OCI-LY7 (cell line): ENCODE data around the gene DHX57. TPM values are rescaled to one million over a fixed set of nuclear protein-coding genes. Genes with fewer than 3 reads are reported as not detected.
"Not testable (repeated sequence)": the region's sequence is repeated elsewhere in the genome, so short reads cannot be mapped to it uniquely, and the experiment has no call there.

Experiments used
- BruUV-seq: library from RNA; stranded (reverse); fragments of 400-500 nt; replicated peaks from 2 replicates; lab custom pipeline; 2021; lab: Mats Ljungman, UMichigan
- CTCF ChIA-PET: fragments of 300-600 bp; sonication (Branson Sonifier 250); formaldehyde crosslinking; loops from one replicate; lab custom pipeline; 2022; ENCODE audit warnings: antibody characterized with exemption; ENCODE audit not compliant: unreplicated experiment; lab: Charles Lee
- POLR2A ChIA-PET: fragments of 300-600 bp; sonication (Branson Sonifier 250); formaldehyde crosslinking; loops from one replicate; lab custom pipeline; 2022; ENCODE audit warnings: antibody characterized with exemption; lab: Charles Lee
- DNase-seq: peaks from one replicate; pipeline ENCODE4 v3.0.0-alpha.2; 2015; ENCODE audit warnings: low spot score
- H2AFZ ChIP-seq: fragments of 200-600 bp; sonication (generic), shearing (Covaris generic); 2 replicates; pipeline ENCODE4 v1.6.1; 2014; ENCODE audit warnings: mild to moderate bottlenecking, antibody characterized with exemption, low read length, moderate library complexity
- H3K27ac ChIP-seq: fragments of 200-600 bp; sonication (generic); 2 replicates; pipeline ENCODE4 v1.5.1; 2014; ENCODE audit warnings: mixed run types, low read depth, mild to moderate bottlenecking, moderate library complexity, low read length, inconsistent platforms; ENCODE audit not compliant: poor library complexity, severe bottlenecking
- H3K36me3 ChIP-seq: fragments of 200-600 bp; sonication (generic); 2 replicates; pipeline ENCODE4 v1.6.1; 2014; ENCODE audit warnings: mild to moderate bottlenecking, antibody characterized with exemption, low read length, moderate library complexity, mixed read lengths; ENCODE audit not compliant: insufficient read depth
- H3K4me1 ChIP-seq: fragments of 200-600 bp; sonication (generic); 2 replicates; pipeline ENCODE4 v1.5.1; 2014; ENCODE audit warnings: mild to moderate bottlenecking, low read length; ENCODE audit not compliant: insufficient read depth, poor library complexity, severe bottlenecking
- H3K4me2 ChIP-seq: fragments of 200-600 bp; sonication (generic); 2 replicates; pipeline ENCODE4 v1.6.1; 2014; ENCODE audit warnings: mild to moderate bottlenecking, low read length
- H3K4me3 ChIP-seq: fragments of 200-600 bp; sonication (generic); 2 replicates; pipeline ENCODE4 v1.5.1; 2014; ENCODE audit warnings: mild to moderate bottlenecking, low read depth, low read length; ENCODE audit not compliant: poor library complexity, severe bottlenecking
- H3K79me2 ChIP-seq: fragments of 200-600 bp; sonication (generic); 2 replicates; pipeline ENCODE4 v1.6.1; 2016; ENCODE audit warnings: low read depth, mild to moderate bottlenecking, low read length, moderate library complexity, mixed read lengths; ENCODE audit not compliant: insufficient read depth
- H3K9me2 ChIP-seq: fragments of 200-600 bp; sonication (generic); 2 replicates; pipeline ENCODE4 v1.6.1; 2016; ENCODE audit warnings: mild to moderate bottlenecking, low read length, mixed read lengths; ENCODE audit not compliant: insufficient read depth
- H3K9me3 ChIP-seq: fragments of 200-600 bp; sonication (generic); 2 replicates; pipeline ENCODE4 v1.6.1; 2014; ENCODE audit warnings: mild to moderate bottlenecking, mixed run types, low read length, mixed read lengths
- H4K20me1 ChIP-seq: fragments of 200-600 bp; sonication (generic); 2 replicates; pipeline ENCODE4 v1.6.1; 2014; ENCODE audit warnings: mild to moderate bottlenecking, antibody characterized with exemption, low read length, moderate library complexity, mixed read lengths; ENCODE audit not compliant: insufficient read depth
- CTCF ChIP-seq: fragments of 200-600 bp; sonication (generic); conservative IDR thresholded peaks from 2 replicates; pipeline ENCODE4 v1.5.1; 2014; ENCODE audit warnings: mild to moderate bottlenecking, antibody characterized with exemption, low read length, moderate library complexity, mixed read lengths
- EZH2phosphoT487 ChIP-seq: fragments of 200-600 bp; sonication (generic); IDR thresholded peaks from 2 replicates; pipeline ENCODE4 v1.6.1; 2018; ENCODE audit warnings: low read depth, borderline replicate concordance, mild to moderate bottlenecking, mixed run types, antibody characterized with exemption, low read length, moderate library complexity, mixed read lengths
- intact Hi-C: fragments of 100-400 bp; cut with micrococcal nuclease; formaldehyde crosslinking; loops from one replicate; pipeline ENCODE4 v1.10.0; 2022; ENCODE audit not compliant: unreplicated experiment
- total RNA-seq, 2 experiments: library from RNA; depleted of rRNA in 1 of 2; stranded (reverse); fragments of >200 nt in 1 of 2; shearing (Covaris generic) in 1 of 2; gene quantifications; 2 replicates each; pipeline ENCODE4 v1.2.3, GENCODE V29; 2014 to 2022

The DHX57 gene
- total RNA-seq, 2 experiments from 2014 or later: 14.6 to 17.7 TPM

- H3K79me2 ChIP-seq: no peaks in the 10 kb centered on the region
- no peaks in the 10 kb centered on the region for H3K9me2 ChIP-seq
- no TSS peak for BruUV-seq
- H3K9me3 ChIP-seq: no peaks in the 10 kb centered on the region
- POLR2A ChIA-PET: no interaction called here
- intact Hi-C loops: no loop called here
- no peak overlapping the region for H3K27ac ChIP-seq
- H3K4me3 ChIP-seq: no peak overlapping the region
- CTCF ChIA-PET: interaction anchor here (0.6 kb wide), 1 partner anchor 113 kb away, joined by 3 read pairs; no protein-coding TSS in a partner anchor
- peaks cover 15% of the 10 kb centered on the region; the same call in 1 of the 2 replicates for H3K36me3 ChIP-seq
- no peaks in the 10 kb centered on the region for H3K4me1 ChIP-seq
- no peaks in the 10 kb centered on the region for H4K20me1 ChIP-seq
- H2AFZ ChIP-seq: no peak overlapping the region
- TF ChIP-seq CTCF: no peak
- DNase-seq: no peak
- no peak overlapping the region for H3K4me2 ChIP-seq
Observed at GRCh38 chr2:38830526-38831159, 45.1 kb downstream of the DHX57 start.

- no peak overlapping the region for H3K4me2 ChIP-seq
- no peak overlapping the region for H2AFZ ChIP-seq
- H3K79me2 ChIP-seq: no peaks in the 10 kb centered on the region
- POLR2A ChIA-PET: no interaction called here
- CTCF ChIA-PET: interaction anchor here (0.6 kb wide), 1 partner anchor 114 kb away, joined by 3 read pairs; no protein-coding TSS in a partner anchor
- H3K9me3 ChIP-seq: no peaks in the 10 kb centered on the region
- H3K9me2 ChIP-seq: no peaks in the 10 kb centered on the region
- H4K20me1 ChIP-seq: no peaks in the 10 kb centered on the region
- TF ChIP-seq EZH2phosphoT487 (no peak), CTCF (no peak)
- no TSS peak for BruUV-seq
- intact Hi-C loops: no loop called here
- H3K27ac ChIP-seq: no peak overlapping the region
- H3K4me1 ChIP-seq: no peaks in the 10 kb centered on the region
- H3K36me3 ChIP-seq: peaks cover 13% of the 10 kb centered on the region; the same call in 1 of the 2 replicates
- no peak for DNase-seq
- no peak overlapping the region for H3K4me3 ChIP-seq
Observed at GRCh38 chr2:38829971-38830370, 45.8 kb downstream of the DHX57 start.

- Histone ChIP-seq H3K9me3 (no peaks in the 10 kb centered on the region), H4K20me1 (no peaks in the 10 kb centered on the region), H3K36me3 (peaks cover 14% of the 10 kb centered on the region), H3K27ac (no peak overlapping the region), H3K79me2 (no peaks in the 10 kb centered on the region), H3K9me2 (no peaks in the 10 kb centered on the region), H3K4me3 (no peak overlapping the region), H3K4me2 (no peak overlapping the region), H2AFZ (no peak overlapping the region), H3K4me1 (no peaks in the 10 kb centered on the region)
- ChIA-PET CTCF (no interaction called here), POLR2A (interaction anchor here (0.6 to 1.0 kb wide), 5 partner anchors 14 to 607 kb away, joined by 3 to 4 read pairs (median 3); no protein-coding TSS in a partner anchor)
- no peak for DNase-seq
- BruUV-seq: no TSS peak
- intact Hi-C loops: no loop called here
- TF ChIP-seq EZH2phosphoT487: no peak
- no peak for TF ChIP-seq CTCF
Observed at GRCh38 chr2:38828460-38828859, 47.3 kb downstream of the DHX57 start.

- H3K4me1 ChIP-seq, H3K27ac ChIP-seq, DNase-seq, H3K9me2 ChIP-seq, BruUV-seq, intact Hi-C loops, H3K9me3 ChIP-seq, CTCF ChIA-PET, H2AFZ ChIP-seq, H4K20me1 ChIP-seq, H3K79me2 ChIP-seq, H3K4me3 ChIP-seq, H3K4me2 ChIP-seq: not testable (repeated sequence)
- peaks cover 21% of the 10 kb centered on the region for H3K36me3 ChIP-seq
- POLR2A ChIA-PET: interaction anchor here (0.6 to 0.9 kb wide), 2 partner anchors 61 to 405 kb away, joined by 3 read pairs; no protein-coding TSS in a partner anchor
Observed at GRCh38 chr2:38827539-38828145, 48.1 kb downstream of the DHX57 start.
